ENCODE results near the gene PAFAH1B1.

DNA sequence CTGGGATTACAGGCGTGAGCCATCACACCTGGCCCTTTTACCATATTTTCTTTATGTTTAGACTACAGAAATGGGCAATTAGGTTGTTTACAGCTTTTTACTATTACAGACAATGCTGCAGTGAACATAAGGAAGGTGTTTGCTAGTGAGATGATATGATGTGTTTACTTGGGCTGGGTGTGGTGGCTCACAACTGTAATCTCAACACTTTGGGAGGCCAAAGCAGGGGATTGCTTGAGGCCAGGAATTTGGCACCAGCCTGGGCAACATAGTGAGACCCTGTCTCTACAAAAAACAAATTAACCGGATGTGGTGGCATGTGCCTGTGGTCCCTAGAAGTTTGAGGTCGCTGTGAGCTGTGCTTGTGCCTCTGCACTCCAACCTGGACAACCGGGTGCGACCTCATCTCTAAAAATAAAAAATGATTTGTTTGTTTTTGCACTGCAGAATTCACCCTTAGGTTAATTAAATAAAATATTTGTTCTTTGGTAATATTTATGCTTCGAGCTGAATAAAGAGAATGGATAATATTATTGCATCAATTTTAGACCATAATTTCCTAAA is 15.0 kb downstream of the PAFAH1B1 start:
- TF ChIP-seq CTCF (IDR thresholded peaks at IDR 0.05) = no peak
- no peak for TF ChIP-seq POLR2A (IDR thresholded peaks at IDR 0.05)
